H1 (cell line): ENCODE results near the gene NUP133.

Source experiments
- BCL11A ChIP-seq, 2 experiments: IDR thresholded peaks; one replicate each; pipeline ENCODE4 v1.6.1; 2011; ENCODE audit warnings: low read depth in 2 of 2, low read length in 2 of 2, mild to moderate bottlenecking in 2 of 2
- CTCF ChIP-seq, 3 experiments: IDR thresholded peaks; 1 replicate in 2 of 3; 2 replicates in 1 of 3; pipeline versions ENCODE4 v1.5.1 to v1.6.1; 2011; ENCODE audit warnings: low read length in 3 of 3, mild to moderate bottlenecking in 3 of 3, inconsistent platforms in 2 of 3, low read depth in 1 of 3, moderate library complexity in 1 of 3; ENCODE audit not compliant: insufficient read depth in 1 of 3; ENCODE audit errors: control extremely low read depth in 1 of 3
- KDM5A ChIP-seq: fragments of 200-600 bp; IDR thresholded peaks from 2 replicates; pipeline ENCODE4 v1.7.1; 2012; ENCODE audit warnings: mild to moderate bottlenecking, low read length, inconsistent platforms, mixed read lengths
- POLR2A ChIP-seq, 2 experiments: IDR thresholded peaks; 1 replicate in 1 of 2; 2 replicates in 1 of 2; pipeline ENCODE4 v1.6.1; 2011; ENCODE audit warnings: low read depth in 2 of 2, low read length in 2 of 2, mild to moderate bottlenecking in 2 of 2; ENCODE audit errors: control extremely low read depth in 1 of 2
- POLR2AphosphoS5 ChIP-seq: IDR thresholded peaks from 2 replicates; pipeline ENCODE4 v1.6.1; 2011; ENCODE audit warnings: low read depth, low read length
- TCF12 ChIP-seq: IDR thresholded peaks from 2 replicates; pipeline ENCODE4 v1.6.1; 2011; ENCODE audit warnings: low read depth, mild to moderate bottlenecking, low read length
- YY1 ChIP-seq: IDR thresholded peaks from 2 replicates; pipeline ENCODE4 v1.6.1; 2011; ENCODE audit warnings: low read depth, mild to moderate bottlenecking, low read length

GRCh38 chr1:229403573-229403972, 104.6 kb downstream of the NUP133 start:
- TF ChIP-seq KDM5A (no peak), CTCF (IDR thresholded peaks at IDR 0.05; ENCODE audit: control extremely low read depth in 1 of 3, insufficient read depth in 1 of 3, low read depth in 1 of 3, low read length in 3 of 3) (peak in 2 of 3 experiments; percentile 35 to 42; a peak in 2 of 4 replicates), POLR2AphosphoS5 (no peak), POLR2A (IDR thresholded peaks at IDR 0.05; ENCODE audit: control extremely low read depth in 1 of 2, low read depth in 2 of 2, low read length in 2 of 2) (no peak), BCL11A (IDR thresholded peaks at IDR 0.05; ENCODE audit: low read depth in 2 of 2, low read length in 2 of 2) (no peak), TCF12 (no peak), YY1 (no peak)
